ENCODE data around the gene GABRB1.

Gene GABRB1

GRCh38 chr4:47465004-47465403, 433.6 kb downstream of the GABRB1 start:
- H3K36me3 ChIP-seq (ENCODE audit: control insufficient read depth, insufficient read depth, low read length) = no peaks in the 10 kb centered on the region
- no peak overlapping the region for H3K4me3 ChIP-seq (ENCODE audit: insufficient read depth, low read depth, low read length, poor library complexity, severe bottlenecking)
- H3K4me1 ChIP-seq (ENCODE audit: control insufficient read depth, insufficient read depth, low read length, poor library complexity, severe bottlenecking) = peaks cover 7% of the 10 kb centered on the region
- H3K9me3 ChIP-seq (ENCODE audit: control insufficient read depth, low read length) = no peaks in the 10 kb centered on the region
- no peaks in the 10 kb centered on the region for H3K27me3 ChIP-seq (replicated peaks; ENCODE audit: control insufficient read depth, insufficient read depth, low read length, poor library complexity, severe bottlenecking)
- no peak overlapping the region for H3K27ac ChIP-seq (ENCODE audit: insufficient read depth, low read length, poor library complexity, severe bottlenecking)
- DNase-seq = no peak

GRCh38 chr4:47466056-47466785, 434.9 kb downstream of the GABRB1 start:
- Histone ChIP-seq H3K27ac (ENCODE audit: insufficient read depth, low read length, poor library complexity, severe bottlenecking) (no peak overlapping the region), H3K4me1 (ENCODE audit: control insufficient read depth, insufficient read depth, low read length, poor library complexity, severe bottlenecking) (peaks cover 7% of the 10 kb centered on the region), H3K9me3 (ENCODE audit: control insufficient read depth, low read length) (no peaks in the 10 kb centered on the region), H3K4me3 (ENCODE audit: insufficient read depth, low read depth, low read length, poor library complexity, severe bottlenecking) (no peak overlapping the region), H3K27me3 (replicated peaks; ENCODE audit: control insufficient read depth, insufficient read depth, low read length, poor library complexity, severe bottlenecking) (no peaks in the 10 kb centered on the region), H3K36me3 (ENCODE audit: control insufficient read depth, insufficient read depth, low read length) (no peaks in the 10 kb centered on the region)
- no peak for DNase-seq

- H3K27me3 ChIP-seq (replicated peaks; ENCODE audit: control insufficient read depth, insufficient read depth, low read length, poor library complexity, severe bottlenecking) = no peaks in the 10 kb centered on the region
- no peak overlapping the region for H3K27ac ChIP-seq (ENCODE audit: insufficient read depth, low read length, poor library complexity, severe bottlenecking)
- H3K4me1 ChIP-seq (ENCODE audit: control insufficient read depth, insufficient read depth, low read length, poor library complexity, severe bottlenecking) = no peaks in the 10 kb centered on the region
- H3K9me3 ChIP-seq (ENCODE audit: control insufficient read depth, low read length) = no peaks in the 10 kb centered on the region
- DNase-seq = no peak
- no peak overlapping the region for H3K4me3 ChIP-seq (ENCODE audit: insufficient read depth, low read depth, low read length, poor library complexity, severe bottlenecking)
- no peaks in the 10 kb centered on the region for H3K36me3 ChIP-seq (ENCODE audit: control insufficient read depth, insufficient read depth, low read length)
Measured at GRCh38 chr4:47468706-47469365, 437.5 kb downstream of the GABRB1 start.

GRCh38 chr4:47469951-47470350, 438.6 kb downstream of the GABRB1 start:
- Histone ChIP-seq H3K27ac (ENCODE audit: insufficient read depth, low read length, poor library complexity, severe bottlenecking) (no peak overlapping the region), H3K36me3 (ENCODE audit: control insufficient read depth, insufficient read depth, low read length) (no peaks in the 10 kb centered on the region), H3K27me3 (replicated peaks; ENCODE audit: control insufficient read depth, insufficient read depth, low read length, poor library complexity, severe bottlenecking) (no peaks in the 10 kb centered on the region), H3K4me3 (ENCODE audit: insufficient read depth, low read depth, low read length, poor library complexity, severe bottlenecking) (no peak overlapping the region), H3K9me3 (ENCODE audit: control insufficient read depth, low read length) (no peaks in the 10 kb centered on the region), H3K4me1 (ENCODE audit: control insufficient read depth, insufficient read depth, low read length, poor library complexity, severe bottlenecking) (no peaks in the 10 kb centered on the region)
- DNase-seq = no peak

- Histone ChIP-seq H3K27me3 (replicated peaks; ENCODE audit: control insufficient read depth, insufficient read depth, low read length, poor library complexity, severe bottlenecking) (no peaks in the 10 kb centered on the region), H3K36me3 (ENCODE audit: control insufficient read depth, insufficient read depth, low read length) (no peaks in the 10 kb centered on the region), H3K4me1 (ENCODE audit: control insufficient read depth, insufficient read depth, low read length, poor library complexity, severe bottlenecking) (no peaks in the 10 kb centered on the region), H3K9me3 (ENCODE audit: control insufficient read depth, low read length) (no peaks in the 10 kb centered on the region), H3K27ac (ENCODE audit: insufficient read depth, low read length, poor library complexity, severe bottlenecking) (no peak overlapping the region), H3K4me3 (ENCODE audit: insufficient read depth, low read depth, low read length, poor library complexity, severe bottlenecking) (no peak overlapping the region)
- DNase-seq = no peak
Measured at GRCh38 chr4:47471064-47471463, 439.7 kb downstream of the GABRB1 start.

GRCh38 chr4:47471591-47471990, 440.2 kb downstream of the GABRB1 start:
- no peak for DNase-seq
- no peaks in the 10 kb centered on the region for H3K4me1 ChIP-seq (ENCODE audit: control insufficient read depth, insufficient read depth, low read length, poor library complexity, severe bottlenecking)
- H3K36me3 ChIP-seq (ENCODE audit: control insufficient read depth, insufficient read depth, low read length) = no peaks in the 10 kb centered on the region
- no peaks in the 10 kb centered on the region for H3K27me3 ChIP-seq (replicated peaks; ENCODE audit: control insufficient read depth, insufficient read depth, low read length, poor library complexity, severe bottlenecking)
- H3K27ac ChIP-seq (ENCODE audit: insufficient read depth, low read length, poor library complexity, severe bottlenecking) = no peak overlapping the region
- H3K4me3 ChIP-seq (ENCODE audit: insufficient read depth, low read depth, low read length, poor library complexity, severe bottlenecking) = no peak overlapping the region
- no peaks in the 10 kb centered on the region for H3K9me3 ChIP-seq (ENCODE audit: control insufficient read depth, low read length)

- no peaks in the 10 kb centered on the region for H3K4me1 ChIP-seq (ENCODE audit: control insufficient read depth, insufficient read depth, low read length, poor library complexity, severe bottlenecking)
- no peak overlapping the region for H3K4me3 ChIP-seq (ENCODE audit: insufficient read depth, low read depth, low read length, poor library complexity, severe bottlenecking)
- H3K36me3 ChIP-seq (ENCODE audit: control insufficient read depth, insufficient read depth, low read length) = no peaks in the 10 kb centered on the region
- H3K27ac ChIP-seq (ENCODE audit: insufficient read depth, low read length, poor library complexity, severe bottlenecking) = no peak overlapping the region
- H3K27me3 ChIP-seq (replicated peaks; ENCODE audit: control insufficient read depth, insufficient read depth, low read length, poor library complexity, severe bottlenecking) = no peaks in the 10 kb centered on the region
- H3K9me3 ChIP-seq (ENCODE audit: control insufficient read depth, low read length) = no peaks in the 10 kb centered on the region
- no peak for DNase-seq
Measured at GRCh38 chr4:47473141-47473750, 441.9 kb downstream of the GABRB1 start.

GRCh38 chr4:47474799-47475198, 443.4 kb downstream of the GABRB1 start:
- Histone ChIP-seq H3K9me3 (ENCODE audit: control insufficient read depth, low read length) (no peaks in the 10 kb centered on the region), H3K4me1 (ENCODE audit: control insufficient read depth, insufficient read depth, low read length, poor library complexity, severe bottlenecking) (no peaks in the 10 kb centered on the region), H3K36me3 (ENCODE audit: control insufficient read depth, insufficient read depth, low read length) (no peaks in the 10 kb centered on the region), H3K27me3 (replicated peaks; ENCODE audit: control insufficient read depth, insufficient read depth, low read length, poor library complexity, severe bottlenecking) (no peaks in the 10 kb centered on the region), H3K4me3 (ENCODE audit: insufficient read depth, low read depth, low read length, poor library complexity, severe bottlenecking) (no peak overlapping the region), H3K27ac (ENCODE audit: insufficient read depth, low read length, poor library complexity, severe bottlenecking) (no peak overlapping the region)
- DNase-seq = no peak

- H3K36me3 ChIP-seq (ENCODE audit: control insufficient read depth, insufficient read depth, low read length) = no peaks in the 10 kb centered on the region
- H3K4me3 ChIP-seq (ENCODE audit: insufficient read depth, low read depth, low read length, poor library complexity, severe bottlenecking) = no peak overlapping the region
- H3K27ac ChIP-seq (ENCODE audit: insufficient read depth, low read length, poor library complexity, severe bottlenecking) = no peak overlapping the region
- H3K9me3 ChIP-seq (ENCODE audit: control insufficient read depth, low read length) = no peaks in the 10 kb centered on the region
- no peak for DNase-seq
- H3K4me1 ChIP-seq (ENCODE audit: control insufficient read depth, insufficient read depth, low read length, poor library complexity, severe bottlenecking) = no peaks in the 10 kb centered on the region
- no peaks in the 10 kb centered on the region for H3K27me3 ChIP-seq (replicated peaks; ENCODE audit: control insufficient read depth, insufficient read depth, low read length, poor library complexity, severe bottlenecking)
Measured at GRCh38 chr4:47475411-47475810, 444.0 kb downstream of the GABRB1 start.
